H1 (cell line): ENCODE measurements around the gene SERPINA1. TPM values are rescaled to one million over a fixed set of nuclear protein-coding genes. Genes with fewer than 3 reads are reported as not detected.

Experiments used
- CTCF ChIA-PET: fragments of 300-600 bp; sonication (Branson Sonifier 250); formaldehyde crosslinking; loops from one replicate; lab custom pipeline; 2021; ENCODE audit not compliant: partially characterized antibody; lab: Charles Lee
- POLR2A ChIA-PET: fragments of 300-600 bp; sonication (Branson Sonifier 250); formaldehyde crosslinking; loops from one replicate; lab custom pipeline; 2021; ENCODE audit warnings: inconsistent platforms; ENCODE audit not compliant: partially characterized antibody; lab: Charles Lee
- DNase-seq, 2 experiments: peaks; one replicate each; pipeline versions ENCODE4 v3.0.0 to v3.0.0-alpha.2; 2010 to 2022; ENCODE audit warnings: low spot score in 2 of 2, low read depth in 1 of 2, mixed read lengths in 1 of 2
- FAIRE-seq: peaks from 2 replicates; lab custom pipeline; 2011; peaks lifted over from hg19 to GRCh38; lab: Jason Lieb, UNC
- H2AFZ ChIP-seq: 2 replicates; pipeline ENCODE4 v1.8.1; 2012; ENCODE audit warnings: low read length, inconsistent platforms
- H2AK5ac ChIP-seq: 2 replicates; pipeline ENCODE4 v1.6.1; 2013; ENCODE audit warnings: low read depth, low read length
- H2BK120ac ChIP-seq: replicated peaks from 2 replicates; pipeline ENCODE3; 2013; ENCODE audit warnings: low read depth, low read length, inconsistent platforms
- H2BK12ac ChIP-seq: 2 replicates; pipeline ENCODE4 v1.6.1; 2013; ENCODE audit warnings: low read depth, low read length
- H2BK15ac ChIP-seq: 2 replicates; pipeline ENCODE4 v1.6.1; 2013; ENCODE audit warnings: low read length
- H2BK20ac ChIP-seq: 2 replicates; pipeline ENCODE4 v1.6.1; 2013; ENCODE audit warnings: low read length
- H2BK5ac ChIP-seq: 2 replicates; pipeline ENCODE4 v1.6.1; 2013; ENCODE audit warnings: low read depth, low read length
- H3K14ac ChIP-seq: 2 replicates; pipeline ENCODE4 v1.6.1; 2013; ENCODE audit warnings: inconsistent platforms; ENCODE audit not compliant: insufficient read length
- H3K18ac ChIP-seq: 2 replicates; pipeline ENCODE4 v1.6.1; 2013; ENCODE audit warnings: low read length; ENCODE audit errors: extremely low read depth
- H3K23ac ChIP-seq: 2 replicates; pipeline ENCODE4 v1.6.1; 2013; ENCODE audit warnings: inconsistent platforms; ENCODE audit not compliant: insufficient read length
- H3K23me2 ChIP-seq: 2 replicates; pipeline ENCODE4 v1.6.1; 2013; ENCODE audit warnings: low read depth, low read length
- H3K27ac ChIP-seq: 2 replicates; pipeline ENCODE4 v1.6.1; 2011; ENCODE audit warnings: low read depth, low read length, inconsistent platforms
- H3K27me3 ChIP-seq, 4 experiments: replicated peaks in 1 of 4; 1 replicate in 1 of 4; 2 replicates in 3 of 4; pipeline versions ENCODE4 v1.6.1 to v1.8.1; 2011 to 2013; ENCODE audit warnings: low read length in 3 of 4, mild to moderate bottlenecking in 3 of 4, inconsistent platforms in 2 of 4, mixed read lengths in 2 of 4, moderate library complexity in 1 of 4; ENCODE audit not compliant: control insufficient read depth in 3 of 4, insufficient read depth in 3 of 4; ENCODE audit errors: extremely low read depth in 1 of 4
- H3K36me3 ChIP-seq, 4 experiments: 2 replicates each; pipeline versions ENCODE4 v1.6.1 to v1.8.1; 2011 to 2013; ENCODE audit warnings: mild to moderate bottlenecking in 4 of 4, low read length in 3 of 4, moderate library complexity in 2 of 4, control low read depth in 1 of 4, inconsistent platforms in 1 of 4; ENCODE audit not compliant: insufficient read depth in 4 of 4, control insufficient read depth in 2 of 4
- H3K4ac ChIP-seq: replicated peaks from 2 replicates; pipeline ENCODE3; 2013; ENCODE audit warnings: low read length, low read depth, mixed read lengths, inconsistent platforms; ENCODE audit not compliant: insufficient read length
- H3K4me1 ChIP-seq, 4 experiments: replicated peaks in 1 of 4; 1 replicate in 1 of 4; 2 replicates in 3 of 4; pipeline versions ENCODE4 v1.6.1 to v1.8.1; 2011 to 2013; ENCODE audit warnings: low read length in 3 of 4, inconsistent platforms in 2 of 4, mixed read lengths in 1 of 4; ENCODE audit not compliant: insufficient read depth in 4 of 4, control insufficient read depth in 3 of 4
- H3K4me2 ChIP-seq, 2 experiments: 2 replicates each; pipeline versions ENCODE4 v1.6.1 to v1.8.1; 2011 to 2013; ENCODE audit warnings: low read depth in 2 of 2, low read length in 2 of 2, control low read depth in 1 of 2, inconsistent platforms in 1 of 2, mild to moderate bottlenecking in 1 of 2; ENCODE audit not compliant: insufficient read depth in 1 of 2
- H3K4me3 ChIP-seq, 4 experiments: fragments of 200-600, 300-600 bp in 1 of 4; sonication (generic), shearing (Covaris generic), sonication (Bioruptor Twin) in 1 of 4; 2 replicates each; pipeline versions ENCODE4 v1.5.1 to v1.8.1; 2011 to 2016; ENCODE audit warnings: low read length in 4 of 4, low read depth in 3 of 4, control low read depth in 2 of 4, inconsistent platforms in 2 of 4, mild to moderate bottlenecking in 2 of 4, mixed read lengths in 1 of 4, moderate library complexity in 1 of 4; ENCODE audit not compliant: insufficient read depth in 2 of 4; ENCODE audit errors: extremely low read depth in 1 of 4
- H3K56ac ChIP-seq: replicated peaks from 2 replicates; pipeline ENCODE3; 2013; ENCODE audit warnings: low read depth, mild to moderate bottlenecking, mixed read lengths, low read length, inconsistent platforms; ENCODE audit not compliant: insufficient read length
- H3K79me1 ChIP-seq: 2 replicates; pipeline ENCODE4 v1.6.1; 2013; ENCODE audit warnings: low read depth, low read length, control low read depth
- H3K79me2 ChIP-seq, 2 experiments: 2 replicates each; pipeline versions ENCODE4 v1.6.1 to v1.8.1; 2012 to 2013; ENCODE audit warnings: low read length in 2 of 2, mild to moderate bottlenecking in 2 of 2, inconsistent platforms in 1 of 2; ENCODE audit not compliant: insufficient read depth in 2 of 2, control insufficient read depth in 1 of 2
- H3K9ac ChIP-seq, 4 experiments: replicated peaks in 1 of 4; 1 replicate in 1 of 4; 2 replicates in 3 of 4; pipeline versions ENCODE4 v1.6.1 to v1.8.1; 2011 to 2013; ENCODE audit warnings: low read depth in 3 of 4, low read length in 3 of 4, control low read depth in 2 of 4, mild to moderate bottlenecking in 2 of 4, moderate library complexity in 2 of 4, inconsistent platforms in 1 of 4; ENCODE audit errors: extremely low read depth in 1 of 4
- H3K9me3 ChIP-seq, 2 experiments: 2 replicates each; pipeline versions ENCODE4 v1.6.1 to v1.8.1; 2012 to 2013; ENCODE audit warnings: mild to moderate bottlenecking in 2 of 2, moderate library complexity in 2 of 2, control low read depth in 1 of 2, inconsistent platforms in 1 of 2, low read depth in 1 of 2, low read length in 1 of 2, mixed read lengths in 1 of 2; ENCODE audit not compliant: insufficient read depth in 2 of 2
- H4K20me1 ChIP-seq, 2 experiments: replicated peaks in 1 of 2; 2 replicates each; pipeline versions ENCODE3 to v1.8.1; 2011 to 2013; ENCODE audit warnings: inconsistent platforms in 2 of 2, low read length in 2 of 2, mild to moderate bottlenecking in 1 of 2; ENCODE audit not compliant: insufficient read depth in 2 of 2, control insufficient read depth in 1 of 2
- H4K5ac ChIP-seq: 2 replicates; pipeline ENCODE4 v1.6.1; 2013; ENCODE audit warnings: low read length, low read depth, mixed read lengths, inconsistent platforms; ENCODE audit not compliant: insufficient read length
- H4K8ac ChIP-seq: 2 replicates; pipeline ENCODE4 v1.8.0; 2013; ENCODE audit warnings: mild to moderate bottlenecking, moderate library complexity, low read length, inconsistent platforms; ENCODE audit not compliant: insufficient read depth; ENCODE audit errors: extremely low read depth
- H4K91ac ChIP-seq: replicated peaks from 2 replicates; pipeline ENCODE3; 2013; ENCODE audit warnings: low read length, mixed read lengths, inconsistent platforms; ENCODE audit not compliant: insufficient read length
- CBX5 ChIP-seq: fragments of 300-800, 300-1000 bp; sonication (generic); IDR thresholded peaks from 2 replicates; pipeline ENCODE4 v1.7.1; 2016; ENCODE audit warnings: antibody characterized with exemption, low read length, low read depth
- CHD1 ChIP-seq: IDR thresholded peaks from 2 replicates; pipeline ENCODE4 v1.6.1; 2012; ENCODE audit warnings: low read depth, low read length, improper control_type of control experiment
- EP300 ChIP-seq, 2 experiments: IDR thresholded peaks; 1 replicate in 1 of 2; 2 replicates in 1 of 2; pipeline ENCODE4 v1.6.1; 2011 to 2012; ENCODE audit warnings: low read depth in 2 of 2, low read length in 2 of 2, mild to moderate bottlenecking in 2 of 2, borderline replicate concordance in 1 of 2, inconsistent platforms in 1 of 2, moderate library complexity in 1 of 2
- FOSL1 ChIP-seq: IDR thresholded peaks from 2 replicates; pipeline ENCODE4 v1.6.1; 2011; ENCODE audit warnings: mild to moderate bottlenecking, low read depth, low read length, moderate library complexity; ENCODE audit not compliant: insufficient read depth
- GABPA ChIP-seq: IDR thresholded peaks from 2 replicates; pipeline ENCODE4 v1.6.1; 2011; ENCODE audit warnings: mild to moderate bottlenecking, low read length, moderate library complexity, borderline replicate concordance; ENCODE audit not compliant: insufficient read depth
- HDAC2 ChIP-seq, 2 experiments: fragments of 300-600 bp in 1 of 2; sonication (generic) in 1 of 2; IDR thresholded peaks; 2 replicates each; pipeline ENCODE4 v1.6.1; 2011 to 2012; ENCODE audit warnings: low read depth in 2 of 2, low read length in 2 of 2, mild to moderate bottlenecking in 2 of 2, moderate library complexity in 2 of 2, borderline replicate concordance in 1 of 2, inconsistent platforms in 1 of 2
- SIN3A ChIP-seq, 2 experiments: IDR thresholded peaks in 1 of 2; conservative IDR thresholded peaks in 1 of 2; 2 replicates each; pipeline ENCODE4 v1.6.1; 2011 to 2012; ENCODE audit warnings: low read length in 2 of 2, improper control_type of control experiment in 1 of 2, low read depth in 1 of 2, mild to moderate bottlenecking in 1 of 2
- TAF1 ChIP-seq: IDR thresholded peaks from 2 replicates; pipeline ENCODE4 v1.6.1; 2011; ENCODE audit warnings: mild to moderate bottlenecking, low read depth, low read length
- WGBS, 2 experiments: shearing (Covaris generic) in 1 of 2; methylation state at CpG; one replicate each; pipeline versions ENCODE4 v1.1.6 to v1.1.7; 2013 to 2015; ENCODE audit warnings: low lambda C conversion rate in 2 of 2, mixed read lengths in 2 of 2, inconsistent platforms in 1 of 2, low coverage in 1 of 2, missing lambda C conversion rate in 1 of 2; ENCODE audit not compliant: insufficient replicate concordance in 2 of 2, insufficient coverage in 1 of 2, insufficient read length in 1 of 2; ENCODE audit errors: extremely low coverage in 1 of 2, missing lambda C conversion rate in 1 of 2; 5-methylcytosine and 5-hydroxymethylcytosine counted together
- polyA plus RNA-seq, 7 experiments: library from polyadenylated mRNA; depleted of rRNA in 3 of 7; stranded (reverse) in 5 of 7; unstranded in 2 of 7; fragments of >200 nt in 5 of 7; fragments of 200-250 nt in 2 of 7; gene quantifications; 1 replicate in 5 of 7; 2 replicates in 1 of 7; 4 replicates in 1 of 7; pipeline versions ENCODE4 v1.2.1 to v1.2.3, GENCODE V29; 2011 to 2013; ENCODE audit warnings: missing spikeins in 2 of 7, mixed read lengths in 2 of 7
- total RNA-seq: library from RNA; stranded (reverse); fragmentation: NEBNext Ultra II Directional; extraction: Animal tissue kit (Norgen Biotek cat#: 25700); gene quantifications from 2 replicates; pipeline ENCODE4 v1.2.1, GENCODE V29; 2021
- TF ChIP-seq, protein P1 (sequence below): IDR thresholded peaks from 2 replicates; pipeline ENCODE4 v1.6.1; 2012; ENCODE audit warnings: low read length, inconsistent platforms

Gene SERPINA1
- total and polyA plus RNA-seq, 2 of the 8 experiments (the other 6 are each of a cell fraction or from before 2014, with no cell fraction given) = 0.08 TPM; not detected in 1

DNA sequence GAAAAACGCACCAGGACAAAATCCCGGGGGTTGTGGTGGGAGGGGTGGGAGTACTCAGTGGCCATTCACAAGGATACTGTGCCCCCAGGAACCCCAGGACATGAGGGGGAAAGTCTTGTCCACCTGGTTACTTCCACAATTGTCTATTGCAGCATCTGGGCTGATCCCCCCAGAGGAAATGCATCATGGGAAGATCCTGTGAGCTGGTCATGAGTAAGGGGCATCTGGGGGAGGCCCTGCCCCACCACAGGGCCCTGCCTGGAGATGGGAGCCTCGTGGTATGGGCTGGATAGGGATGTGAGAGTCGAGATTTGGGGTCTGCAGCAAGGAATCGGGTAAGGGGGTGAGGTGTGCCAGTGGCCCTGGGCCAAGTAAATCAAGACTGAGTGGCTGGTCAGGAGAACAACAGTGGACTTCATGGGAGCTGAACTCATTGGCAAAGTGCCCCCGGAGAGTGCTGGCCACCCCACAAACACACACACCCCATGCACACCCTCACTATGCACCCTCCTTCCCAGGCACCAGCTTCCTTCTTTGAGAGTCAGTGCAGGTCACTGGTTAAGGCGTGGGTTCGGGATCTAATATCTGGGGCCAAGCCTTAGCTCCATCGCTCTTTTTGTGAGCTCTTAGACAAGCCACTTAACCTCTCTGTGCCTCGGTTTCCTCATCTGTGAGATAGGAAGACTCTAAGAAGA, 3.0 kb upstream of the SERPINA1 start:
- CTCF ChIA-PET = interaction anchor here (0.7 to 5.6 kb wide), 5 partner anchors 9 to 85 kb away, joined by 3 to 37 read pairs (median 3); no protein-coding TSS in a partner anchor
- 89% methylated on average over 10 of the region's 10 CpGs; no CpG with 5 or more reads in 1 of the 2 experiments for WGBS, 2 experiments
- TF ChIP-seq FOSL1 (no peak), HDAC2 (IDR thresholded peaks at IDR 0.05; ENCODE audit: borderline replicate concordance in 1 of 2, low read depth in 2 of 2, low read length in 2 of 2) (no peak), CBX5 (no peak), SIN3A (conservative IDR thresholded peaks at IDR 0.05 in 1 of 2, IDR thresholded peaks at IDR 0.05 in 1 of 2; ENCODE audit: low read depth in 1 of 2, low read length in 2 of 2) (no peak), TAF1 (no peak), GABPA (no peak), EP300 (IDR thresholded peaks at IDR 0.05; ENCODE audit: borderline replicate concordance in 1 of 2, low read depth in 2 of 2, low read length in 2 of 2) (no peak), CHD1 (no peak)
- TF ChIP-seq, protein P1, sequence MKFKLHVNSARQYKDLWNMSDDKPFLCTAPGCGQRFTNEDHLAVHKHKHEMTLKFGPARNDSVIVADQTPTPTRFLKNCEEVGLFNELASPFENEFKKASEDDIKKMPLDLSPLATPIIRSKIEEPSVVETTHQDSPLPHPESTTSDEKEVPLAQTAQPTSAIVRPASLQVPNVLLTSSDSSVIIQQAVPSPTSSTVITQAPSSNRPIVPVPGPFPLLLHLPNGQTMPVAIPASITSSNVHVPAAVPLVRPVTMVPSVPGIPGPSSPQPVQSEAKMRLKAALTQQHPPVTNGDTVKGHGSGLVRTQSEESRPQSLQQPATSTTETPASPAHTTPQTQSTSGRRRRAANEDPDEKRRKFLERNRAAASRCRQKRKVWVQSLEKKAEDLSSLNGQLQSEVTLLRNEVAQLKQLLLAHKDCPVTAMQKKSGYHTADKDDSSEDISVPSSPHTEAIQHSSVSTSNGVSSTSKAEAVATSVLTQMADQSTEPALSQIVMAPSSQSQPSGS = no peak

More for the DNA sequence above, 3.0 kb upstream of the SERPINA1 start:
- no peak overlapping the region; the same call in 1 of the 2 replicates for H3K18ac ChIP-seq
- POLR2A ChIA-PET = interaction anchor here (2.4 kb wide), 1 partner anchor 15 kb away, joined by 6 read pairs; no protein-coding TSS in a partner anchor
- H3K36me3 ChIP-seq = no peaks in the 10 kb centered on the region
- H3K14ac ChIP-seq = no peak overlapping the region
- H3K79me1 ChIP-seq = no peaks in the 10 kb centered on the region
- H4K20me1 ChIP-seq = no peaks in the 10 kb centered on the region
- no peak overlapping the region for H2BK120ac ChIP-seq
- H4K5ac ChIP-seq = no peak overlapping the region
- no peak overlapping the region for H2BK5ac ChIP-seq
- no peak for FAIRE-seq
- peaks cover 5 to 21% (median 11%) of the 10 kb centered on the region in 4 experiments; a peak in 6 of 7 replicates for H3K4me1 ChIP-seq
- no peak overlapping the region for H2BK20ac ChIP-seq
- H3K79me2 ChIP-seq = no peaks in the 10 kb centered on the region
- H3K4me2 ChIP-seq = no peak overlapping the region
- H3K4ac ChIP-seq = no peak overlapping the region
- H3K9me3 ChIP-seq = no peaks in the 10 kb centered on the region
- H3K56ac ChIP-seq = no peak overlapping the region
- DNase-seq = no peak
- no peak overlapping the region for H4K8ac ChIP-seq
- H3K27ac ChIP-seq = no peak overlapping the region
- H3K23me2 ChIP-seq = no peaks in the 10 kb centered on the region
- no peak overlapping the region for H3K9ac ChIP-seq
- no peak overlapping the region for H3K4me3 ChIP-seq
- H3K27me3 ChIP-seq = no peaks in the 10 kb centered on the region; a peak in 1 of 7 replicates
- H3K23ac ChIP-seq = no peak overlapping the region
- no peak overlapping the region for H2AK5ac ChIP-seq
- H2AFZ ChIP-seq = no peak overlapping the region
- H4K91ac ChIP-seq = no peak overlapping the region
- no peak overlapping the region for H2BK12ac ChIP-seq
- no peak overlapping the region for H2BK15ac ChIP-seq
